Mesothelial cell of epicardium (in vitro differentiated cells): Measurements from ENCODE around the gene SCTR. TPM values are rescaled to one million over a fixed set of nuclear protein-coding genes. Genes with fewer than 3 reads are reported as not detected.

Experiments used
- DNase-seq, 2 experiments: peaks; one replicate each; pipeline ENCODE4 v3.0.0; 2021; ENCODE audit warnings: low spot score in 2 of 2; ENCODE audit not compliant: unreplicated experiment in 2 of 2
- H3K27ac Mint-ChIP-seq: 2 replicates; pipeline ENCODE4 v1.8.0; 2021; ENCODE audit warnings: mixed read lengths
- H3K27me3 Mint-ChIP-seq: 2 replicates; pipeline ENCODE4 v1.8.0; 2021; ENCODE audit warnings: low read depth, mixed read lengths
- H3K36me3 Mint-ChIP-seq: 2 replicates; pipeline ENCODE4 v1.8.0; 2021; ENCODE audit warnings: mixed read lengths
- H3K4me1 Mint-ChIP-seq: 2 replicates; pipeline ENCODE4 v1.8.0; 2021; ENCODE audit warnings: mixed read lengths
- H3K4me3 Mint-ChIP-seq: 2 replicates; pipeline ENCODE4 v1.8.0; 2021; ENCODE audit warnings: mild to moderate bottlenecking, moderate library complexity, mixed read lengths
- H3K9me3 Mint-ChIP-seq: 2 replicates; pipeline ENCODE4 v1.8.0; 2021; ENCODE audit warnings: mixed read lengths
- CTCF ChIP-seq: fragments of 200-600 bp; sonication (generic); IDR thresholded peaks from one replicate; pipeline ENCODE4 v1.5.0; 2021; ENCODE audit warnings: antibody characterized with exemption; ENCODE audit not compliant: unreplicated experiment
- total RNA-seq: library from RNA; stranded (reverse); gene quantifications from 3 replicates; pipeline ENCODE4 v1.2.1, GENCODE V29; 2021

The SCTR gene
- total RNA-seq, 1 donor from 2014 or later, result 1.3 TPM

- Mint-ChIP-seq H3K4me1 (peaks cover 12% of the 10 kb centered on the region), H3K27ac (no peak overlapping the region), H3K9me3 (peaks cover 11% of the 10 kb centered on the region), H3K4me3 (no peak overlapping the region), H3K36me3 (no peaks in the 10 kb centered on the region), H3K27me3 (peaks cover 2% of the 10 kb centered on the region)
- TF ChIP-seq CTCF, result no peak
- DNase-seq, result no peak
Measured at GRCh38 chr2:119423811-119424210, 100.5 kb downstream of the SCTR start.

- no peak for DNase-seq
- Mint-ChIP-seq H3K9me3 (peaks cover 11% of the 10 kb centered on the region), H3K4me1 (peaks cover 12% of the 10 kb centered on the region), H3K27ac (no peak overlapping the region), H3K36me3 (no peaks in the 10 kb centered on the region), H3K27me3 (peaks cover 2% of the 10 kb centered on the region), H3K4me3 (no peak overlapping the region)
- no peak for TF ChIP-seq CTCF
Measured at GRCh38 chr2:119423108-119423444, 101.2 kb downstream of the SCTR start.

GRCh38 chr2:119422360-119423107 lies 101.7 kb downstream of the SCTR start:
- no peak for DNase-seq
- peaks cover 12% of the 10 kb centered on the region for H3K4me1 Mint-ChIP-seq
- no peaks in the 10 kb centered on the region for H3K27me3 Mint-ChIP-seq
- no peaks in the 10 kb centered on the region for H3K36me3 Mint-ChIP-seq
- H3K4me3 Mint-ChIP-seq, result no peak overlapping the region
- H3K27ac Mint-ChIP-seq, result no peak overlapping the region
- peaks cover 11% of the 10 kb centered on the region for H3K9me3 Mint-ChIP-seq
- TF ChIP-seq CTCF, result no peak

- peaks cover 11% of the 10 kb centered on the region for H3K9me3 Mint-ChIP-seq
- H3K4me3 Mint-ChIP-seq, result no peak overlapping the region
- DNase-seq, result no peak
- H3K36me3 Mint-ChIP-seq, result no peaks in the 10 kb centered on the region
- no peaks in the 10 kb centered on the region for H3K27me3 Mint-ChIP-seq
- peaks cover 9% of the 10 kb centered on the region for H3K4me1 Mint-ChIP-seq
- TF ChIP-seq CTCF, result no peak
- no peak overlapping the region for H3K27ac Mint-ChIP-seq
Measured at GRCh38 chr2:119421741-119422140, 102.5 kb downstream of the SCTR start.

- no peak overlapping the region for H3K27ac Mint-ChIP-seq
- TF ChIP-seq CTCF, result no peak
- no peaks in the 10 kb centered on the region for H3K27me3 Mint-ChIP-seq
- H3K9me3 Mint-ChIP-seq, result peaks cover 11% of the 10 kb centered on the region
- H3K36me3 Mint-ChIP-seq, result no peaks in the 10 kb centered on the region
- peaks cover 7% of the 10 kb centered on the region for H3K4me1 Mint-ChIP-seq
- DNase-seq, result no peak
- H3K4me3 Mint-ChIP-seq, result no peak overlapping the region
Measured at GRCh38 chr2:119421304-119421703, 103.0 kb downstream of the SCTR start.
